Endodermal cell (in vitro differentiated cells): ENCODE data around the gene LACC1. TPM values are rescaled to one million over a fixed set of nuclear protein-coding genes. Genes with fewer than 3 reads are reported as not detected.

Experiments used
- DNase-seq: peaks from one replicate; pipeline ENCODE4 v3.0.0-alpha.2; 2017
- H3K27ac ChIP-seq: 2 replicates; pipeline ENCODE4 v1.5.1; 2013; ENCODE audit warnings: mild to moderate bottlenecking, low read depth, low read length, moderate library complexity
- H3K27me3 ChIP-seq: 2 replicates; pipeline ENCODE4 v1.6.1; 2013; ENCODE audit warnings: mild to moderate bottlenecking, low read length, moderate library complexity; ENCODE audit not compliant: insufficient read depth, control insufficient read depth, poor library complexity, severe bottlenecking
- H3K36me3 ChIP-seq: 2 replicates; pipeline ENCODE4 v1.7.0; 2013; ENCODE audit warnings: mild to moderate bottlenecking, low read length, moderate library complexity; ENCODE audit not compliant: control insufficient read depth, insufficient read depth
- H3K4me1 ChIP-seq: one replicate; pipeline ENCODE4 v1.7.0; 2013; ENCODE audit warnings: low read length; ENCODE audit not compliant: control insufficient read depth, insufficient read depth
- H3K4me3 ChIP-seq: 2 replicates; pipeline ENCODE4 v1.5.1; 2013; ENCODE audit warnings: mild to moderate bottlenecking, low read length, moderate library complexity
- H3K9ac ChIP-seq: 2 replicates; pipeline ENCODE4 v1.6.1; 2013; ENCODE audit warnings: mild to moderate bottlenecking, low read length, moderate library complexity; ENCODE audit not compliant: poor library complexity, severe bottlenecking; ENCODE audit errors: extremely low read depth
- H3K9me3 ChIP-seq: 2 replicates; pipeline ENCODE4 v1.6.1; 2013; ENCODE audit warnings: mild to moderate bottlenecking, low read length, moderate library complexity; ENCODE audit not compliant: control insufficient read depth
- H3K27ac Mint-ChIP-seq: 2 replicates; pipeline ENCODE4 v1.8.0; 2020; ENCODE audit warnings: mixed read lengths
- H3K27me3 Mint-ChIP-seq: 2 replicates; pipeline ENCODE4 v1.8.0; 2021; ENCODE audit warnings: mild to moderate bottlenecking, mixed read lengths; ENCODE audit not compliant: insufficient read depth
- H3K36me3 Mint-ChIP-seq: 2 replicates; pipeline ENCODE4 v1.8.0; 2020; ENCODE audit warnings: low read depth, mixed read lengths
- H3K4me1 Mint-ChIP-seq: 2 replicates; pipeline ENCODE4 v1.8.0; 2020; ENCODE audit warnings: mixed read lengths
- H3K4me3 Mint-ChIP-seq: 2 replicates; pipeline ENCODE4 v1.8.0; 2020; ENCODE audit warnings: mild to moderate bottlenecking, moderate library complexity, mixed read lengths
- H3K9me3 Mint-ChIP-seq: 2 replicates; pipeline ENCODE4 v1.8.0; 2020; ENCODE audit warnings: mild to moderate bottlenecking, mixed read lengths
- CTCF ChIP-seq: fragments of 200-600 bp; sonication (generic); conservative IDR thresholded peaks from 2 replicates; pipeline ENCODE4 v1.5.0; 2021; ENCODE audit warnings: antibody characterized with exemption, mild to moderate bottlenecking
- WGBS, 2 experiments: methylation state at CpG; one replicate each; pipeline versions ENCODE4 v1.1.5 to v1.1.7; 2013; ENCODE audit warnings: missing lambda C conversion rate in 2 of 2, mixed read lengths in 1 of 2; ENCODE audit not compliant: insufficient coverage in 1 of 2, insufficient read length in 1 of 2; 5-methylcytosine and 5-hydroxymethylcytosine counted together
- total RNA-seq, 2 donors: library from RNA; stranded (reverse); fragmentation: NEBNext Ultra II Directional in 1 of 2; extraction: Animal tissue kit (Norgen Biotek cat#: 25700) in 1 of 2; gene quantifications; 2 replicates in 1 of 2; 3 replicates in 1 of 2; pipeline ENCODE4 v1.2.1, GENCODE V29; 2021

Gene LACC1
- total RNA-seq, 2 donors from 2014 or later = 1.3 to 2.0 TPM

- no peaks in the 10 kb centered on the region for H3K36me3 ChIP-seq
- WGBS, 2 experiments = 83 to 91% methylated on average over 2 to 3 of the region's 3 CpGs
- no peak overlapping the region for H3K9ac ChIP-seq
- no peaks in the 10 kb centered on the region for H3K9me3 Mint-ChIP-seq
- H3K4me1 Mint-ChIP-seq = peaks cover 2% of the 10 kb centered on the region
- TF ChIP-seq CTCF = no peak
- no peak overlapping the region for H3K27ac ChIP-seq
- H3K27me3 Mint-ChIP-seq = no peaks in the 10 kb centered on the region
- H3K27me3 ChIP-seq = no peaks in the 10 kb centered on the region
- no peaks in the 10 kb centered on the region for H3K4me1 ChIP-seq
- H3K4me3 Mint-ChIP-seq = no peak overlapping the region
- no peak overlapping the region for H3K4me3 ChIP-seq
- no peak overlapping the region for H3K27ac Mint-ChIP-seq
- H3K36me3 Mint-ChIP-seq = no peaks in the 10 kb centered on the region
- DNase-seq = no peak
- H3K9me3 ChIP-seq = no peaks in the 10 kb centered on the region
Observed at GRCh38 chr13:43936647-43937046, 56.9 kb downstream of the LACC1 start.

GRCh38 chr13:43937839-43938238 lies 58.1 kb downstream of the LACC1 start:
- TF ChIP-seq CTCF = no peak
- no peak for DNase-seq
- Histone ChIP-seq H3K9ac (no peak overlapping the region), H3K9me3 (no peaks in the 10 kb centered on the region), H3K36me3 (no peaks in the 10 kb centered on the region), H3K4me3 (no peak overlapping the region), H3K27me3 (no peaks in the 10 kb centered on the region), H3K4me1 (no peaks in the 10 kb centered on the region), H3K27ac (no peak overlapping the region)
- no peak overlapping the region for H3K4me3 Mint-ChIP-seq
- peaks cover 2% of the 10 kb centered on the region for H3K4me1 Mint-ChIP-seq
- WGBS, 2 experiments = no CpG with 5 or more reads among the region's 1 CpG
- no peaks in the 10 kb centered on the region for H3K9me3 Mint-ChIP-seq
- H3K27ac Mint-ChIP-seq = no peak overlapping the region
- no peaks in the 10 kb centered on the region for H3K27me3 Mint-ChIP-seq
- H3K36me3 Mint-ChIP-seq = no peaks in the 10 kb centered on the region

- H3K9ac ChIP-seq = no peak overlapping the region
Observed at GRCh38 chr13:43938449-43938848, 58.7 kb downstream of the LACC1 start.

More at GRCh38 chr13:43938449-43938848, 58.7 kb downstream of the LACC1 start:
- no peaks in the 10 kb centered on the region for H3K36me3 ChIP-seq
- H3K27me3 ChIP-seq = no peaks in the 10 kb centered on the region
- no peak for TF ChIP-seq CTCF
- no peak overlapping the region for H3K4me3 ChIP-seq
- H3K4me1 ChIP-seq = no peaks in the 10 kb centered on the region
- H3K27me3 Mint-ChIP-seq = no peaks in the 10 kb centered on the region
- DNase-seq = no peak
- 96 to 100% methylated on average over 1 of the region's 1 CpG for WGBS, 2 experiments
- H3K9me3 ChIP-seq = no peaks in the 10 kb centered on the region
- H3K9me3 Mint-ChIP-seq = no peaks in the 10 kb centered on the region
- H3K27ac ChIP-seq = no peak overlapping the region
- H3K27ac Mint-ChIP-seq = no peak overlapping the region
- no peak overlapping the region for H3K4me3 Mint-ChIP-seq
- H3K36me3 Mint-ChIP-seq = no peaks in the 10 kb centered on the region
- H3K4me1 Mint-ChIP-seq = peaks cover 2% of the 10 kb centered on the region
